ENCODE results near the gene UBL3. TPM values are rescaled to one million over a fixed set of nuclear protein-coding genes. Genes with fewer than 3 reads are reported as not detected.

The UBL3 gene
- total and polyA plus RNA-seq, 2 of the 8 experiments (the other 6 are each of a cell fraction or from before 2014, with no cell fraction given) = 5.3 to 16.1 TPM

GRCh38 chr13:29886446-29886845 lies 36.0 kb upstream of the UBL3 start:
- Histone ChIP-seq H3K27me3 (replicated peaks in 1 of 4; ENCODE audit: control insufficient read depth in 3 of 4, extremely low read depth in 1 of 4, insufficient read depth in 3 of 4, low read length in 3 of 4) (no peaks in the 10 kb centered on the region), H2BK12ac (ENCODE audit: low read depth, low read length) (0 out of 2 replicates have a peak overlapping the region, but pooled peaks have one; percentile 72), H2AFZ (ENCODE audit: low read length) (no peak overlapping the region), H2BK15ac (ENCODE audit: low read length) (no peak overlapping the region), H2AK5ac (ENCODE audit: low read depth, low read length) (no peak overlapping the region), H3K9ac (replicated peaks in 1 of 4; ENCODE audit: extremely low read depth in 1 of 4, low read depth in 3 of 4, low read length in 3 of 4) (no peak overlapping the region), H3K9me3 (ENCODE audit: insufficient read depth in 2 of 2, low read depth in 1 of 2, low read length in 1 of 2) (no peaks in the 10 kb centered on the region), H2BK120ac (replicated peaks; ENCODE audit: low read depth, low read length) (no peak overlapping the region), H3K23me2 (ENCODE audit: low read depth, low read length) (no peaks in the 10 kb centered on the region), H3K56ac (replicated peaks; ENCODE audit: insufficient read length, low read depth, low read length) (no peak overlapping the region), H3K18ac (ENCODE audit: extremely low read depth, low read length) (no peak overlapping the region), H4K20me1 (replicated peaks in 1 of 2; ENCODE audit: control insufficient read depth in 1 of 2, insufficient read depth in 2 of 2, low read length in 2 of 2) (no peaks in the 10 kb centered on the region), H3K4me2 (ENCODE audit: insufficient read depth in 1 of 2, low read depth in 2 of 2, low read length in 2 of 2) (no peak overlapping the region), H2BK20ac (ENCODE audit: low read length) (no peak overlapping the region), H3K4me1 (replicated peaks in 1 of 4; ENCODE audit: control insufficient read depth in 3 of 4, insufficient read depth in 4 of 4, low read length in 3 of 4) (peaks cover 0 to 13% (median 8%) of the 10 kb centered on the region in 4 experiments; a peak in 5 of 7 replicates), H4K8ac (ENCODE audit: extremely low read depth, insufficient read depth, low read length) (no peak overlapping the region), H3K79me2 (ENCODE audit: control insufficient read depth in 1 of 2, insufficient read depth in 2 of 2, low read length in 2 of 2) (no peaks in the 10 kb centered on the region), H3K4me3 (ENCODE audit: extremely low read depth in 1 of 4, insufficient read depth in 2 of 4, low read depth in 3 of 4, low read length in 4 of 4) (no peak overlapping the region), H3K27ac (ENCODE audit: low read depth, low read length) (no peak overlapping the region), H3K36me3 (ENCODE audit: control insufficient read depth in 2 of 4, insufficient read depth in 4 of 4, low read length in 3 of 4) (no peaks in the 10 kb centered on the region), H3K23ac (ENCODE audit: insufficient read length) (no peak overlapping the region), H3K79me1 (ENCODE audit: low read depth, low read length) (no peaks in the 10 kb centered on the region), H4K5ac (ENCODE audit: insufficient read length, low read depth, low read length) (no peak overlapping the region), H2BK5ac (ENCODE audit: low read depth, low read length) (no peak overlapping the region), H4K91ac (replicated peaks; ENCODE audit: insufficient read length, low read length) (no peak overlapping the region), H3K4ac (replicated peaks; ENCODE audit: insufficient read length, low read depth, low read length) (no peak overlapping the region), H3K14ac (ENCODE audit: insufficient read length) (no peak overlapping the region)
- TF ChIP-seq TAF7 (optimal IDR thresholded peaks at IDR 0.05; ENCODE audit: borderline replicate concordance, low read depth, low read length) = peak; percentile 49
- TF ChIP-seq SIRT6 (IDR thresholded peaks at IDR 0.05; ENCODE audit: low read length) = no peak
- FAIRE-seq (no peak), DNase-seq (ENCODE audit: low read depth in 1 of 2, low spot score in 2 of 2) (no peak)
- 91% methylated on average over 8 of the region's 8 CpGs; no CpG with 5 or more reads in 1 of the 2 experiments for whole genome bisulfite sequencing, 2 experiments (ENCODE audit: extremely low coverage in 1 of 2, insufficient coverage in 1 of 2, insufficient read length in 1 of 2, insufficient replicate concordance in 2 of 2, low coverage in 1 of 2, low lambda C conversion rate in 2 of 2, missing lambda C conversion rate in 1 of 2)
- POLR2A ChIA-PET (ENCODE audit: partially characterized antibody) = no interaction called here
- CTCF ChIA-PET (ENCODE audit: partially characterized antibody) = interaction anchor here (0.6 to 1.1 kb wide), 2 partner anchors 219 to 227 kb away, joined by 3 to 5 read pairs; no protein-coding TSS in a partner anchor
